HCT116 (cell line): ENCODE measurements around the gene OGFOD2. TPM values are rescaled to one million over a fixed set of nuclear protein-coding genes. Genes with fewer than 3 reads are reported as not detected.

ENCODE experiments used
- ATAC-seq: fragments of 200-7000 bp; cut with Tn5 transposase; 2 replicates; pipeline ENCODE4 v1.9.1; 2020; ENCODE audit warnings: mild to moderate bottlenecking, moderate library complexity
- BruUV-seq: library from RNA; stranded (reverse); fragments of 400-500 nt; replicated peaks from 2 replicates; lab custom pipeline; 2021; lab: Mats Ljungman, UMichigan
- CTCF ChIA-PET: fragments of 300-600 bp; sonication (Branson Sonifier 250); formaldehyde crosslinking; loops from one replicate; lab custom pipeline; 2021; ENCODE audit warnings: antibody characterized with exemption; lab: Charles Lee
- POLR2A ChIA-PET: fragments of 300-600, 350-600 bp; sonication (Branson Sonifier 250); formaldehyde crosslinking; loops from one replicate; lab custom pipeline; 2021; ENCODE audit warnings: antibody characterized with exemption; lab: Charles Lee
- RAD21 ChIA-PET, 2 experiments: fragments of 300-600 bp; sonication (Branson Sonifier 250); formaldehyde crosslinking; loops; one replicate each; lab custom pipeline; 2023; ENCODE audit warnings: low total read pairs in 2 of 2; ENCODE audit not compliant: uncharacterized antibody in 2 of 2, unreplicated experiment in 2 of 2, low non-redundant PET in 1 of 2; lab: Charles Lee
- DNase-seq: peaks from one replicate; pipeline ENCODE4 v3.0.0-alpha.2; 2010; ENCODE audit warnings: low read depth, low spot score
- H2AFZ ChIP-seq: fragments of 200-600 bp; shearing (Covaris generic), sonication (generic); 2 replicates; pipeline ENCODE4 v1.6.1; 2017; ENCODE audit warnings: low read depth, mixed run types, mixed read lengths, antibody characterized with exemption, low read length; ENCODE audit not compliant: poor library complexity, severe bottlenecking
- H3K27ac ChIP-seq: 2 replicates; pipeline ENCODE4 v1.5.1; 2012; ENCODE audit warnings: low read depth, low read length
- H3K27me3 ChIP-seq: fragments of 200-600 bp; sonication (generic); 2 replicates; pipeline ENCODE4 v1.6.1; 2016; ENCODE audit warnings: mixed run types, low read length, mixed read lengths; ENCODE audit not compliant: insufficient read depth
- H3K36me3 ChIP-seq, 2 experiments: fragments of 200-500 bp in 1 of 2; fragments of 200-600 bp in 1 of 2; sonication (Bioruptor generic) in 1 of 2; sonication (generic) in 1 of 2; 2 replicates each; pipeline versions ENCODE4 v1.5.1 to v1.6.1; 2014 to 2016; ENCODE audit warnings: low read length in 2 of 2, inconsistent platforms in 1 of 2, mixed read lengths in 1 of 2, mixed run types in 1 of 2; ENCODE audit not compliant: insufficient read depth in 2 of 2, control insufficient read depth in 1 of 2
- H3K4me1 ChIP-seq, 2 experiments: fragments of 200-600 bp in 1 of 2; sonication (generic) in 1 of 2; 2 replicates each; pipeline versions ENCODE4 v1.5.1 to v1.6.1; 2012 to 2017; ENCODE audit warnings: low read length in 2 of 2, inconsistent platforms in 1 of 2, mild to moderate bottlenecking in 1 of 2, mixed read lengths in 1 of 2, mixed run types in 1 of 2, moderate library complexity in 1 of 2; ENCODE audit not compliant: insufficient read depth in 2 of 2, control insufficient read depth in 1 of 2
- H3K4me2 ChIP-seq: fragments of 200-600 bp; sonication (generic); 2 replicates; pipeline ENCODE4 v1.6.1; 2017; ENCODE audit warnings: mixed run types, low read length, mixed read lengths
- H3K4me3 ChIP-seq, 2 experiments: fragments of 200-600 bp in 1 of 2; sonication (generic) in 1 of 2; replicated peaks in 1 of 2; 2 replicates each; pipeline ENCODE4 v1.5.1; 2011 to 2016; ENCODE audit warnings: low read length in 2 of 2, control low read depth in 1 of 2, low read depth in 1 of 2, mild to moderate bottlenecking in 1 of 2, mixed read lengths in 1 of 2, mixed run types in 1 of 2
- H3K79me2 ChIP-seq: fragments of 200-600 bp; sonication (generic); 2 replicates; pipeline ENCODE4 v1.6.1; 2017; ENCODE audit warnings: mild to moderate bottlenecking, mixed run types, low read length, moderate library complexity, mixed read lengths; ENCODE audit not compliant: insufficient read depth
- H3K9ac ChIP-seq: fragments of 200-600 bp; sonication (generic); 2 replicates; pipeline ENCODE4 v1.6.1; 2016; ENCODE audit warnings: low read length, mixed read lengths
- H3K9me2 ChIP-seq: fragments of 200-600 bp; sonication (generic), shearing (Covaris generic); 2 replicates; pipeline ENCODE4 v1.6.1; 2017; ENCODE audit warnings: mixed run types, mild to moderate bottlenecking, moderate library complexity; ENCODE audit not compliant: insufficient read depth
- H3K9me3 ChIP-seq, 2 experiments: fragments of 200-500 bp in 1 of 2; fragments of 200-600 bp in 1 of 2; sonication (Bioruptor generic) in 1 of 2; sonication (generic) in 1 of 2; 2 replicates each; pipeline ENCODE4 v1.6.1; 2014 to 2017; ENCODE audit warnings: low read length in 2 of 2, mixed read lengths in 2 of 2, inconsistent platforms in 1 of 2, low read depth in 1 of 2, mild to moderate bottlenecking in 1 of 2, mixed run types in 1 of 2, moderate library complexity in 1 of 2; ENCODE audit not compliant: control insufficient read depth in 1 of 2, insufficient read depth in 1 of 2
- H4K20me1 ChIP-seq: fragments of 200-600 bp; sonication (generic), shearing (Covaris generic); 2 replicates; pipeline ENCODE4 v1.6.1; 2017; ENCODE audit warnings: mixed run types, mild to moderate bottlenecking, moderate library complexity; ENCODE audit not compliant: insufficient read depth
- ATF3 ChIP-seq: IDR thresholded peaks from 2 replicates; pipeline ENCODE4 v1.6.1; 2012
- POLR2A ChIP-seq: IDR thresholded peaks from 2 replicates; pipeline ENCODE4 v1.7.0; 2011; ENCODE audit warnings: borderline replicate concordance; ENCODE audit not compliant: insufficient read depth, insufficient read length; ENCODE audit errors: extremely low read depth
- POLR2AphosphoS5 ChIP-seq: IDR thresholded peaks from 2 replicates; pipeline ENCODE4 v1.6.1; 2011; ENCODE audit warnings: mild to moderate bottlenecking, low read depth, low read length, moderate library complexity
- SP1 ChIP-seq: IDR thresholded peaks from 2 replicates; pipeline ENCODE4 v1.6.1; 2012; ENCODE audit warnings: low read depth
- intact Hi-C: fragments of 100-400 bp; cut with micrococcal nuclease; formaldehyde crosslinking; loops from 2 replicates; pipeline ENCODE4 v1.10.0; 2022
- total RNA-seq: library from RNA; stranded (reverse); gene quantifications from one replicate; pipeline ENCODE4 v1.2.1, GENCODE V29; 2021; ENCODE audit not compliant: unreplicated experiment

OGFOD2 gene
- total RNA-seq, 1 experiment from 2014 or later = 29.5 TPM

- H3K27me3 ChIP-seq = no peaks in the 10 kb centered on the region
- 0 out of 2 replicates have a peak overlapping the region, but pooled peaks have one; percentile 20 for H3K9ac ChIP-seq
Observed at GRCh38 chr12:122942637-122943036, 32.4 kb upstream of the OGFOD2 start.

DNA sequence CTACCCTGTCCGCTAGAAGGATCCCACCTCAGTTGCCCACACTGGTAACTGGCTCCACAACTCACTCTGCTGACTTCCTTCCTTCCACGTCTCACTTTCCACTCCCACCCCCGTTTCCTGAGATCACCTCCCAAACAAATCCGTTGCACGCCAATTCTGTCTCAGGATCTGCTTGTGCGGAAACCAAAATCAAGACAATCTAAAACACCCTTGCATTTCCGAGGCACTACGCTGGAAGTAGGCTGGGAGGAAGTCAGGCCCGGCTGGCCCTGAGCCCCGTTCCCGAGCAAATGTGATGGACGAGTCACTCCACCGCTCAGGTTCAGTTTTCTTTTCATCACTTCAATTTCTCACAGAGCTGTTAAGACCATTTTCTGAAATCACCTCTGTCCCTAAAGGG, 31.8 kb upstream of the OGFOD2 start:
- ATAC-seq = no peak

More at GRCh38 chr12:122942637-122943036, 32.4 kb upstream of the OGFOD2 start:
- RAD21 ChIA-PET = no interaction called here
- CTCF ChIA-PET = no interaction called here
- peak; percentile 6; the same call in 1 of the 2 replicates for ATAC-seq
- BruUV-seq = no TSS peak
- Histone ChIP-seq H3K9me2 (no peaks in the 10 kb centered on the region), H3K4me1 (peaks cover 70 to 79% of the 10 kb centered on the region in 2 experiments), H3K4me3 (no peak overlapping the region), H3K9me3 (no peaks in the 10 kb centered on the region), H3K4me2 (peak overlapping the region; percentile 70), H4K20me1 (no peaks in the 10 kb centered on the region), H3K27ac (peak overlapping the region; percentile 27; the same call in 1 of the 2 replicates), H3K79me2 (no peaks in the 10 kb centered on the region), H2AFZ (no peak overlapping the region), H3K36me3 (no peaks in the 10 kb centered on the region)
- intact Hi-C loops = no loop called here
- POLR2A ChIA-PET = interaction anchor here (0.6 to 1.8 kb wide), 2 partner anchors 21 to 50 kb away, joined by 3 to 7 read pairs; no protein-coding TSS in a partner anchor
- no peak for DNase-seq
- TF ChIP-seq POLR2AphosphoS5 (0 out of 2 replicates have a peak, but pooled peaks have one; percentile 13), SP1 (no peak)

More for the DNA sequence above, 31.8 kb upstream of the OGFOD2 start:
- ChIA-PET CTCF (no interaction called here), RAD21 (no interaction called here), POLR2A (interaction anchor here (0.6 kb wide), 1 partner anchor 51 kb away, joined by 3 read pairs; no protein-coding TSS in a partner anchor)
- H3K4me1 ChIP-seq = peaks cover 72 to 82% of the 10 kb centered on the region in 2 experiments
- H3K9me3 ChIP-seq = no peaks in the 10 kb centered on the region
- H3K4me3 ChIP-seq = no peak overlapping the region
- TF ChIP-seq ATF3 (no peak), POLR2AphosphoS5 (no peak), POLR2A (no peak)
- intact Hi-C loops = no loop called here
- H3K4me2 ChIP-seq = peak overlapping the region; percentile 70
- no peak overlapping the region for H2AFZ ChIP-seq
- H3K27me3 ChIP-seq = no peaks in the 10 kb centered on the region
- BruUV-seq = no TSS peak
- no peaks in the 10 kb centered on the region for H3K36me3 ChIP-seq
- no peak for DNase-seq
- H3K9ac ChIP-seq = 0 out of 2 replicates have a peak overlapping the region, but pooled peaks have one; percentile 20
- H3K27ac ChIP-seq = peak overlapping the region; percentile 27
- H3K79me2 ChIP-seq = no peaks in the 10 kb centered on the region
- no peaks in the 10 kb centered on the region for H3K9me2 ChIP-seq
- no peaks in the 10 kb centered on the region for H4K20me1 ChIP-seq
